RWPE2 (cell line): ENCODE results near the gene MAP4K2.

Source experiments
- ATAC-seq: fragments of 200-7000 bp; cut with Tn5 transposase; 3 replicates; pipeline ENCODE4 v1.9.1; 2021; ENCODE audit warnings: low read depth
- DNase-seq: peaks from one replicate; pipeline ENCODE4 v3.0.0-alpha.2; 2020; ENCODE audit warnings: low spot score
- H3K27ac ChIP-seq: fragments of 450-650 bp; 2 replicates; pipeline ENCODE4 v1.5.1; 2017; ENCODE audit warnings: mild to moderate bottlenecking; ENCODE audit not compliant: poor library complexity, severe bottlenecking
- H3K27me3 ChIP-seq: fragments of 250-450 bp; sonication (Bioruptor Pico); 2 replicates; pipeline ENCODE4 v1.5.1; 2021; ENCODE audit warnings: mild to moderate bottlenecking, moderate library complexity; ENCODE audit not compliant: insufficient read depth, poor library complexity, severe bottlenecking
- H3K36me3 ChIP-seq: fragments of 250-450 bp; sonication (Bioruptor Pico); 2 replicates; pipeline ENCODE4 v1.5.1; 2020; ENCODE audit warnings: low read depth, mild to moderate bottlenecking, moderate library complexity
- H3K4me1 ChIP-seq: fragments of 250-450 bp; sonication (Bioruptor Pico); 2 replicates; pipeline ENCODE4 v1.5.1; 2021; ENCODE audit warnings: mild to moderate bottlenecking, moderate library complexity; ENCODE audit not compliant: insufficient read depth, poor library complexity, severe bottlenecking
- H3K4me3 ChIP-seq: fragments of 250-450 bp; sonication (Bioruptor Pico); 2 replicates; pipeline ENCODE4 v1.5.1; 2021; ENCODE audit warnings: mild to moderate bottlenecking, moderate library complexity; ENCODE audit not compliant: severe bottlenecking
- H3K9me3 ChIP-seq: fragments of 250-450 bp; sonication (Bioruptor Pico); 2 replicates; pipeline ENCODE4 v1.5.1; 2021; ENCODE audit warnings: mild to moderate bottlenecking, moderate library complexity; ENCODE audit not compliant: severe bottlenecking
- TF ChIP-seq, protein P1 (sequence below): fragments of 450-650 bp; IDR thresholded peaks from one replicate; pipeline ENCODE4 v1.5.1; 2017; ENCODE audit warnings: mild to moderate bottlenecking, moderate library complexity; ENCODE audit not compliant: poor library complexity, severe bottlenecking

Gene MAP4K2

DNA sequence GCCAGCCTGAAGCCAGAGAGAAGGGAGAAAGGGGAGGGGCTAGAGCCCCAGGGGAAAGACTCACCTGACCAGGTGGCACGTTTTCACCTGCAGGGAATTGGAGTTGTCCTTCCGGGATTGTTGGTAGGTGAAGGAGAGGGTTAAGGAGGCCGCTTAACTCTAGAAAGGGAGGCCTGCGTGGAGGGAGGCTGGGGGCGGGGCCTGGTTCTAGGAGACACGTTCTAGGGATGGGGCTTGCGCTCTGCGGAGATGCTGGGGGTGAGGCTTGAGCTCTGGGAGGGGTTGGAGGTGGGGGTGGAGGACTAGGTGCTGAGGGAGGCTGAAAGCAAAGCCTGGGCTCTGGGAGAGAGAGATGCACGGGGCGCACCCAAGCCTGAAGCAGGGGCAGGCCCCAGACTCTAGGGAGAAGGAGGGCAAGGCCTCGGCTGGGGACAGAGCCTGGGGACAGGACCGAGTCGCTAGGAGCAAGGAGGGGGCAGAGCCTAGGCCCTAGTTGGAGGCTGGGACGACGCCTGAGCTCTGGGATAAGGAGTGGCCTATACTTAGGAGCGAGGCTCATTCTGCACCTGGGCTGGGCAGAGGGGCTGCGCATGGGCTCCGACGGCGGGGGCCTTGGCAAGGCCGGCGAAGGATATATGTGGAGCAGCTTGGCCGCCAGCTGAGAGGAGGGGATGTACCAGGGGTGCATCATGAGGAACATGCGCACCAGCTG lies 61.5 kb downstream of the MAP4K2 start:
- H3K36me3 ChIP-seq = no peaks in the 10 kb centered on the region
- no peaks in the 10 kb centered on the region for H3K4me1 ChIP-seq
- no peak for DNase-seq
- no peak for ATAC-seq
- no peak overlapping the region for H3K27ac ChIP-seq
- TF ChIP-seq, protein P1, sequence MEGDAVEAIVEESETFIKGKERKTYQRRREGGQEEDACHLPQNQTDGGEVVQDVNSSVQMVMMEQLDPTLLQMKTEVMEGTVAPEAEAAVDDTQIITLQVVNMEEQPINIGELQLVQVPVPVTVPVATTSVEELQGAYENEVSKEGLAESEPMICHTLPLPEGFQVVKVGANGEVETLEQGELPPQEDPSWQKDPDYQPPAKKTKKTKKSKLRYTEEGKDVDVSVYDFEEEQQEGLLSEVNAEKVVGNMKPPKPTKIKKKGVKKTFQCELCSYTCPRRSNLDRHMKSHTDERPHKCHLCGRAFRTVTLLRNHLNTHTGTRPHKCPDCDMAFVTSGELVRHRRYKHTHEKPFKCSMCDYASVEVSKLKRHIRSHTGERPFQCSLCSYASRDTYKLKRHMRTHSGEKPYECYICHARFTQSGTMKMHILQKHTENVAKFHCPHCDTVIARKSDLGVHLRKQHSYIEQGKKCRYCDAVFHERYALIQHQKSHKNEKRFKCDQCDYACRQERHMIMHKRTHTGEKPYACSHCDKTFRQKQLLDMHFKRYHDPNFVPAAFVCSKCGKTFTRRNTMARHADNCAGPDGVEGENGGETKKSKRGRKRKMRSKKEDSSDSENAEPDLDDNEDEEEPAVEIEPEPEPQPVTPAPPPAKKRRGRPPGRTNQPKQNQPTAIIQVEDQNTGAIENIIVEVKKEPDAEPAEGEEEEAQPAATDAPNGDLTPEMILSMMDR = no peak
- peaks cover 23% of the 10 kb centered on the region for H3K27me3 ChIP-seq
- no peak overlapping the region for H3K4me3 ChIP-seq
- H3K9me3 ChIP-seq = no peaks in the 10 kb centered on the region

DNA sequence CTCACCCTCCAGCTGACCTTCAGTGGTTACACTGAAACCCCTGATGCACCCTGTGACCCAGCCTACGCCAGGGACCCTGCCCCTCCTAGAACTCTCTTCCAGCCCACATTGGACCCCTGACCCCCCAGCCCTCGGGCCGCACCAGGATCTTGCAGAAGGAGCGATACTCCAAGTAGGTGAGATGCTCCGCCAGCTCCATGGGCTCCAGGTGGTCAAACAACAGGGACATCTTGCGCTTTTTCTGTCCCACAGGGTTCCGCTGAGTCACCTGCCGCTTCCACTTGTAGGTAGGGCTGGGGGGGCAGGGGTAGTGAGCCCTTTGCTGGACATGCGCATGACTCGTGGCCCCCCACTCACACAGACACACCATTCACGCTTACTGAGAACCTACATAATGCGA lies 63.1 kb downstream of the MAP4K2 start:
- TF ChIP-seq, protein P1 = no peak

DNA sequence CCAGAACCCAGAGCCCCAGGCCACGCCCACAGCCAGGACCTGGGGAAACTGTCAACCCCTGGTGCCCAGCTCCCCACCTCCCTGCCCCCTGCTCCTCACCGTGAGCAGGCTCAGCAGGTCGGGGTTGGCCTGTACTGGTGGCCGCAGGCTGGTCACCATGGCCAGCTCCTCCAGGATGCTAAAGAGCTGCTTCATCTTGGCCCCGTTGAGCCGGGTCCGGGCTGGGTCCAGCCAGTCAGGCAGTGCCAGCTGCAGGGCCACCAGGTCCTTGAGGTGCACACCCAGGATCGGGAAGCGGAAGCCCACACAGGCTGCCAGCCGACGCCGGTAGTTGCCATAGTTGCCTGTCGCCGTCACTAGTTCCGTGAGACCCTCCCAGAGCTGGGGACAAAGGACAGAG lies 66.4 kb downstream of the MAP4K2 start:
- DNase-seq (no peak), ATAC-seq (no peak)
- Histone ChIP-seq H3K27ac (no peak overlapping the region), H3K27me3 (no peaks in the 10 kb centered on the region), H3K4me3 (no peak overlapping the region), H3K4me1 (no peaks in the 10 kb centered on the region), H3K9me3 (no peaks in the 10 kb centered on the region), H3K36me3 (no peaks in the 10 kb centered on the region)
- TF ChIP-seq, protein P1 = no peak

More for the DNA sequence above, 63.1 kb downstream of the MAP4K2 start:
- Histone ChIP-seq H3K27ac (no peak overlapping the region), H3K36me3 (no peaks in the 10 kb centered on the region), H3K27me3 (peaks cover 15% of the 10 kb centered on the region), H3K4me1 (no peaks in the 10 kb centered on the region), H3K4me3 (no peak overlapping the region), H3K9me3 (no peaks in the 10 kb centered on the region)
- ATAC-seq (no peak), DNase-seq (no peak)

DNA sequence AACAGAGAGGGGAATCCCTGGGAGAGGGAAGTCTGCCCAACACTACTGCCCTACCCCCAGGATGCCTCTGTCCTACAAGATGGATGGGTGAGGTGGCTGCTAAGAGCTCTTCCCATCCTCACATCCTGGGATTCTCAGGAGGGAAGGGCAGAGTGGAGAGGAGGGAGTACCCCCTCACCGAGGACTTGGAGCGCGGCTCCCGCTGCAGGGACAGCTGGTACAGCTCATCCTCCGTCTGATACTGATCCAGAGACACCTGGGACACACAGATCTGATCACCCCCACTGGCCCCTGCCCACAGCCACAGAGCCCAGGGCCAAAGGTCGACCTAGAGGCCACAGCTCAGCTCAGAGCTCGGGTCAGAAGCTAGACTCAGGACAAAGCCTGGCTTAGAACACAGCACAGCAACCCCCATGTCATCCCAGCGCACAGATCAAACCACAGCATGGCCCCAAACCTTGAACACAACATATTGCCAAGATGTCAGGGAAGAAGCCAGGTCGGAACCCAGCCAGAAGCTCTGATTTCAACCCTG lies 67.2 kb downstream of the MAP4K2 start:
- ATAC-seq (no peak), DNase-seq (no peak)
- no peaks in the 10 kb centered on the region for H3K27me3 ChIP-seq
- H3K27ac ChIP-seq = no peak overlapping the region
- no peaks in the 10 kb centered on the region for H3K4me1 ChIP-seq
- TF ChIP-seq, protein P1 = no peak
- H3K36me3 ChIP-seq = no peaks in the 10 kb centered on the region
- H3K9me3 ChIP-seq = no peaks in the 10 kb centered on the region
- H3K4me3 ChIP-seq = no peak overlapping the region
